Osteoblast (primary cell): ENCODE results near the gene PRKN. TPM values are rescaled to one million over a fixed set of nuclear protein-coding genes. Genes with fewer than 3 reads are reported as not detected.

ENCODE experiments used
- DNase-seq: peaks from one replicate; pipeline ENCODE4 v3.0.0; 2011; ENCODE audit warnings: low spot score, mixed read lengths; ENCODE audit not compliant: insufficient read length; ENCODE audit errors: missing footprints
- H2AFZ ChIP-seq: 2 replicates; pipeline ENCODE4 v1.6.0; 2011; ENCODE audit warnings: mild to moderate bottlenecking, low read length
- H3K27ac ChIP-seq: 2 replicates; pipeline ENCODE4 v1.5.1; 2011; ENCODE audit warnings: mild to moderate bottlenecking, low read depth, low read length, moderate library complexity
- H3K27me3 ChIP-seq: 2 replicates; pipeline ENCODE4 v1.6.0; 2012; ENCODE audit warnings: mild to moderate bottlenecking, control low read depth, inconsistent platforms, low read length, moderate library complexity; ENCODE audit not compliant: insufficient read depth
- H3K36me3 ChIP-seq: 2 replicates; pipeline ENCODE4 v1.5.1; 2011; ENCODE audit warnings: mild to moderate bottlenecking, low read length, control low read depth, moderate library complexity; ENCODE audit not compliant: insufficient read depth
- H3K4me1 ChIP-seq: 2 replicates; pipeline ENCODE4 v1.5.1; 2011; ENCODE audit warnings: mild to moderate bottlenecking, low read length, control low read depth, moderate library complexity; ENCODE audit not compliant: insufficient read depth
- H3K4me2 ChIP-seq: 2 replicates; pipeline ENCODE4 v1.6.0; 2011; ENCODE audit warnings: mild to moderate bottlenecking, low read length; ENCODE audit not compliant: insufficient read depth
- H3K4me3 ChIP-seq: fragments of 200-600 bp; sonication (generic); 3 replicates; pipeline ENCODE4 v1.5.1; 2012; ENCODE audit warnings: mild to moderate bottlenecking, low read length, inconsistent platforms; ENCODE audit not compliant: insufficient read depth
- H3K79me2 ChIP-seq: 2 replicates; pipeline ENCODE4 v1.6.0; 2012; ENCODE audit warnings: mild to moderate bottlenecking, low read length, control low read depth, inconsistent platforms; ENCODE audit not compliant: insufficient read depth
- H3K9me3 ChIP-seq: 2 replicates; pipeline ENCODE4 v1.5.1; 2011; ENCODE audit warnings: low read depth, low read length, control low read depth
- H4K20me1 ChIP-seq: 2 replicates; pipeline ENCODE4 v1.6.0; 2012; ENCODE audit warnings: mild to moderate bottlenecking, low read length, control low read depth; ENCODE audit not compliant: insufficient read depth
- total RNA-seq: library from RNA; depleted of rRNA; stranded (reverse); fragments of >200 nt; gene quantifications from 2 replicates; pipeline ENCODE4 v1.2.3, GENCODE V29; 2012
- TF ChIP-seq, protein P1 (sequence below): IDR thresholded peaks from 2 replicates; pipeline ENCODE4 v1.5.1; 2011; ENCODE audit warnings: mild to moderate bottlenecking, low read depth, low read length, moderate library complexity; ENCODE audit errors: extremely low read depth

The PRKN gene
- total RNA-seq, 1 donor = 2.9 TPM

DNA sequence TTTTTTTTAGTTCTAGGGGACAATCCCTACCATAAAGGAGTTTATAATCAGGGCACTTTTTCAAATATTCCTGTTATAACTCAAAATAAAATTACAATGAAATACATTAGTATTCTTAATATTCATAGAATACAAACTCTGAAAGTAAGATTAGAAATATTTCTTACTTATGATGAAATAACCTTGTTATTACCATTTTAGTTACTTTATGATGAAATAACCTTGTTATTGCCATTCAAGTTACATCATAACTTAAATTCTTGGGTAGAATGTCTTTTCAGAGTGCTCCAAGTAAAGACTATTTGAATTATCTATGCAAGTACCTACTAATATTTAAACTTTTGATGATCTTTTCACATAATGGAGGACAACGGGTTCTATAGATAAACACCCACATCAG is 43.4 kb upstream of the PRKN start:
- H3K36me3 ChIP-seq = no peaks in the 10 kb centered on the region
- TF ChIP-seq, protein P1, sequence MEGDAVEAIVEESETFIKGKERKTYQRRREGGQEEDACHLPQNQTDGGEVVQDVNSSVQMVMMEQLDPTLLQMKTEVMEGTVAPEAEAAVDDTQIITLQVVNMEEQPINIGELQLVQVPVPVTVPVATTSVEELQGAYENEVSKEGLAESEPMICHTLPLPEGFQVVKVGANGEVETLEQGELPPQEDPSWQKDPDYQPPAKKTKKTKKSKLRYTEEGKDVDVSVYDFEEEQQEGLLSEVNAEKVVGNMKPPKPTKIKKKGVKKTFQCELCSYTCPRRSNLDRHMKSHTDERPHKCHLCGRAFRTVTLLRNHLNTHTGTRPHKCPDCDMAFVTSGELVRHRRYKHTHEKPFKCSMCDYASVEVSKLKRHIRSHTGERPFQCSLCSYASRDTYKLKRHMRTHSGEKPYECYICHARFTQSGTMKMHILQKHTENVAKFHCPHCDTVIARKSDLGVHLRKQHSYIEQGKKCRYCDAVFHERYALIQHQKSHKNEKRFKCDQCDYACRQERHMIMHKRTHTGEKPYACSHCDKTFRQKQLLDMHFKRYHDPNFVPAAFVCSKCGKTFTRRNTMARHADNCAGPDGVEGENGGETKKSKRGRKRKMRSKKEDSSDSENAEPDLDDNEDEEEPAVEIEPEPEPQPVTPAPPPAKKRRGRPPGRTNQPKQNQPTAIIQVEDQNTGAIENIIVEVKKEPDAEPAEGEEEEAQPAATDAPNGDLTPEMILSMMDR = no peak
- H3K9me3 ChIP-seq = no peaks in the 10 kb centered on the region
- H3K27me3 ChIP-seq = no peaks in the 10 kb centered on the region
- no peak for DNase-seq
- H4K20me1 ChIP-seq = no peaks in the 10 kb centered on the region
- H2AFZ ChIP-seq = no peak overlapping the region
- no peaks in the 10 kb centered on the region for H3K79me2 ChIP-seq
- no peak overlapping the region for H3K4me3 ChIP-seq
- no peaks in the 10 kb centered on the region for H3K4me1 ChIP-seq
- H3K27ac ChIP-seq = no peak overlapping the region
- H3K4me2 ChIP-seq = no peak overlapping the region

DNA sequence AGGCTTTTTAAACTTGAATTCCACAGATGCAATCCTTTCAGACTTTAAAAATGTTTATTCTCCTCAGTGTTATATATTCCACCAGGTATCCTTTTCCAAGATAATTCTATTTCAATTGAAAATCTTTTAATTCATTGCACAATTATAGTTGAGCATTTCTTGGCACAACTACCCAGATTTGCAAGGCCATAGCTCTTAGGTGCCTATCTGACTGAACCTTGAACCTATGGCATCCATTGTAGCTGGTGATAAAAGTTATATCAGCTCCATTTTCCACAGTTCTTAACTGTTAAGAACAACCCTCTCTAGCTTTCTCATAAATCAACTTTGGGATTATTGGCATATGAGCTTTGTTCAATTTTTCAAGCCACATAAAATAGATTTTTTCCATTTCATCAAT is 42.6 kb upstream of the PRKN start:
- Histone ChIP-seq H3K4me3 (no peak overlapping the region), H3K79me2 (no peaks in the 10 kb centered on the region), H3K27me3 (no peaks in the 10 kb centered on the region), H3K4me1 (no peaks in the 10 kb centered on the region), H3K4me2 (no peak overlapping the region), H3K9me3 (no peaks in the 10 kb centered on the region), H3K36me3 (no peaks in the 10 kb centered on the region), H4K20me1 (no peaks in the 10 kb centered on the region), H2AFZ (no peak overlapping the region), H3K27ac (no peak overlapping the region)
- TF ChIP-seq, protein P1 = no peak
- no peak for DNase-seq

DNA sequence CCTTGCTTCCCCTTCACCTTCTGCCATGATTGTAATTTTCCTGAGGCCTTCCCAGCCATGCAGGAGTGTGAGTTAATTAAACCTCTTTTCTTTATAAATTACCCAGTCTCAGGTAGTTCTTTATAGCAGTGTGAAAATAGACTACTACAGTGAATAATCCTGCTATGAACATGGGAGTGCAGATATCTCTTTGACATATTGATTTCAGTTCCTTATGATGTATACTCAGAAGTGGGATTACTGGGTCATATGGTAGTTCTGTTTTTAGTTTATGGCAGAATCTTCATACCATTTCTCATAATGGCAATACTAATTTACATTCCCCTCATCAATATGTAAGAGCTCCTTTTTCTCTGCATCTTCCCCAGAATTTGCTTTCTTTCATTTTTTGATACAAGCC is 26.2 kb upstream of the PRKN start:
- Histone ChIP-seq H4K20me1 (no peaks in the 10 kb centered on the region), H3K27me3 (no peaks in the 10 kb centered on the region), H3K27ac (no peak overlapping the region), H3K4me3 (no peak overlapping the region), H3K79me2 (no peaks in the 10 kb centered on the region), H3K4me2 (no peak overlapping the region), H2AFZ (no peak overlapping the region), H3K9me3 (no peaks in the 10 kb centered on the region), H3K4me1 (no peaks in the 10 kb centered on the region), H3K36me3 (no peaks in the 10 kb centered on the region)
- TF ChIP-seq, protein P1 = no peak
- no peak for DNase-seq

DNA sequence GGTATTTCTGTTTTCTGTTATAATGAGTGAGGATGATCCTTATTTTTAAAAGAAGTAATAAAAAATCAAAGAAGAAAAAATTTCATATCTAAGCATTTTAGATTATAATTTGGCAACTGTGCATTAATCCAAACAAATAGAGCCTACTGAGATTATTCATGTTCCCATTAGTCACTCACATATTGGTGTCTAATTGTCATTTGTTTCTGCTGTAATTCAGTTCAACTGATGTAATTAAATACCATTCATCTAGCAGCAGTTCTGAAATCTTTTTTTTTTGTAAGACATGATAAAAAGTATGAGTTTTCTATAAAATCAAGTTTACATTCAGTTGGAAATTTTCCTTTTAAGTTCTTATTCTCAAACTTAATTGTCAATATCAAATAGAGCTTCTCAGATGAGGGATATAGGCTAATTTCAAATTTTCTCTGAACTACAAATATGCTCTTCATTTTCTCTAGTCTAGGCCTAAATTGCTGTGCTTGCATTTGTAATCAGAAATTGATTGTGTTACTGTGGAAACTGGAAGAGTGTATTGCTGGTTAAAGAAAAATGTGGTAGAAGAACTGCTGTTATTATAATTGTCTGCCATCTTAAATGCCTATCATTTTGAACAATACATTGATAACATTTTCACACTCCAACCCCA is 23.8 kb upstream of the PRKN start:
- H3K27ac ChIP-seq = no peak overlapping the region
- TF ChIP-seq, protein P1 = no peak
- no peak overlapping the region for H3K4me2 ChIP-seq
- no peaks in the 10 kb centered on the region for H3K9me3 ChIP-seq
- H2AFZ ChIP-seq = no peak overlapping the region
- no peak overlapping the region for H3K4me3 ChIP-seq
- no peak for DNase-seq
- no peaks in the 10 kb centered on the region for H4K20me1 ChIP-seq
- H3K27me3 ChIP-seq = no peaks in the 10 kb centered on the region
- no peaks in the 10 kb centered on the region for H3K36me3 ChIP-seq
- H3K79me2 ChIP-seq = no peaks in the 10 kb centered on the region
- H3K4me1 ChIP-seq = no peaks in the 10 kb centered on the region
